GM12891 (cell line): ENCODE data around the gene CCDC6.

ENCODE experiments used
- POLR2A ChIP-seq: IDR thresholded peaks from 2 replicates; pipeline ENCODE4 v1.6.1; 2011; ENCODE audit warnings: low read depth, low read length, control low read depth
- POLR2AphosphoS5 ChIP-seq: IDR thresholded peaks from 2 replicates; pipeline ENCODE4 v1.6.1; 2011; ENCODE audit warnings: low read depth, low read length, control low read depth

GRCh38 chr10:59887006-59887405 is 19.4 kb downstream of the CCDC6 start:
- TF ChIP-seq POLR2A (no peak), POLR2AphosphoS5 (no peak)
